HEK293 (cell line): ENCODE results near the gene ADGRD1.

Experiments used
- CTCF ChIP-seq: fragments of 450-650 bp; formaldehyde crosslinking; IDR thresholded peaks from 2 replicates; pipeline ENCODE4 v1.5.1; 2016; ENCODE audit warnings: missing biosample characterization, missing genetic modification characterization
- HOXA7 ChIP-seq: sonication (generic); formaldehyde crosslinking; IDR thresholded peaks from 2 replicates; pipeline ENCODE4 v1.8.1; 2022; ENCODE audit warnings: missing genetic modification reagents, borderline replicate concordance
- SP7 ChIP-seq: fragments of 450-650 bp; formaldehyde crosslinking; IDR thresholded peaks from 2 replicates; pipeline ENCODE4 v1.5.1; 2016; ENCODE audit warnings: missing biosample characterization, missing genetic modification characterization
- ZNF239 ChIP-seq: fragments of 450-650 bp; formaldehyde crosslinking; IDR thresholded peaks from 2 replicates; pipeline ENCODE4 v1.5.1; 2016; ENCODE audit warnings: missing biosample characterization, missing genetic modification characterization
- ZNF280D ChIP-seq: fragments of 450-650 bp; formaldehyde crosslinking; IDR thresholded peaks from 2 replicates; pipeline ENCODE4 v1.5.1; 2016; ENCODE audit warnings: missing biosample characterization, missing genetic modification characterization
- ZNF704 ChIP-seq: fragments of 450-650 bp; formaldehyde crosslinking; IDR thresholded peaks from 2 replicates; pipeline ENCODE4 v1.5.1; 2016; ENCODE audit warnings: missing biosample characterization, missing genetic modification characterization

- TF ChIP-seq CTCF (tag by site-specific recombination) (no peak), ZNF239 (tag by site-specific recombination) (no peak), SP7 (tag by site-specific recombination) (no peak), ZNF280D (tag by site-specific recombination) (no peak), HOXA7 (CRISPR knock-in tag) (no peak), ZNF704 (tag by site-specific recombination) (no peak)
These were observed 93.4 kb downstream of the ADGRD1 start for GRCh38 chr12:131046813-131047788.
